DND-41 (cell line): Measurements from ENCODE around the gene SERPING1.
A peak's percentile ranks its signal among the peaks of the same experiment; 100 is the strongest.

Experiments used
- ATAC-seq: fragments of 200-7000 bp; cut with Tn5 transposase; 3 replicates; pipeline ENCODE4 v1.9.1; 2021; ENCODE audit warnings: low read depth; ENCODE audit not compliant: insufficient read depth
- DNase-seq: peaks from one replicate; pipeline ENCODE4 v3.0.0-alpha.2; 2020
- H2AFZ ChIP-seq: 2 replicates; pipeline ENCODE4 v1.6.0; 2012; ENCODE audit warnings: low read depth, low read length
- H3K27ac ChIP-seq: 2 replicates; pipeline ENCODE4 v1.5.1; 2012; ENCODE audit warnings: low read length, inconsistent platforms
- H3K27me3 ChIP-seq: fragments of 200-600 bp; sonication (generic); 2 replicates; pipeline ENCODE4 v1.6.0; 2012; ENCODE audit warnings: low read length, mild to moderate bottlenecking, inconsistent platforms; ENCODE audit not compliant: insufficient read depth, poor library complexity
- H3K36me3 ChIP-seq: 2 replicates; pipeline ENCODE4 v1.5.1; 2012; ENCODE audit warnings: low read length, inconsistent platforms; ENCODE audit not compliant: insufficient read depth
- H3K4me1 ChIP-seq: 2 replicates; pipeline ENCODE4 v1.5.1; 2012; ENCODE audit warnings: mild to moderate bottlenecking, low read length; ENCODE audit not compliant: insufficient read depth
- H3K4me2 ChIP-seq: 2 replicates; pipeline ENCODE4 v1.6.0; 2012; ENCODE audit warnings: mild to moderate bottlenecking, moderate library complexity, low read length, inconsistent platforms; ENCODE audit not compliant: insufficient read depth
- H3K4me3 ChIP-seq, 2 experiments: fragments of 200-600 bp in 1 of 2; shearing (Covaris generic) in 1 of 2; 2 replicates each; pipeline ENCODE4 v1.5.1; 2012 to 2016; ENCODE audit warnings: inconsistent platforms in 2 of 2, low read length in 2 of 2, mild to moderate bottlenecking in 2 of 2, low read depth in 1 of 2, moderate library complexity in 1 of 2
- H3K79me2 ChIP-seq: 2 replicates; pipeline ENCODE4 v1.6.0; 2012; ENCODE audit warnings: low read length, inconsistent platforms; ENCODE audit not compliant: insufficient read depth
- H3K9ac ChIP-seq: 2 replicates; pipeline ENCODE4 v1.6.0; 2012; ENCODE audit warnings: low read depth, mild to moderate bottlenecking, inconsistent platforms, low read length, moderate library complexity
- H3K9me3 ChIP-seq: 2 replicates; pipeline ENCODE4 v1.5.1; 2012; ENCODE audit warnings: low read length, moderate library complexity, mild to moderate bottlenecking, inconsistent platforms; ENCODE audit not compliant: insufficient read depth, severe bottlenecking
- H4K20me1 ChIP-seq: 2 replicates; pipeline ENCODE4 v1.6.0; 2012; ENCODE audit warnings: low read length; ENCODE audit not compliant: insufficient read depth
- EZH2 ChIP-seq: IDR thresholded peaks from 3 replicates; pipeline ENCODE4 v1.6.1; 2012; ENCODE audit warnings: borderline replicate concordance, low read depth, mild to moderate bottlenecking, moderate library complexity, low read length, inconsistent platforms; ENCODE audit not compliant: severe bottlenecking
- TF ChIP-seq, protein P1 (sequence below): IDR thresholded peaks from 2 replicates; pipeline ENCODE4 v1.5.1; 2012; ENCODE audit warnings: borderline replicate concordance, low read length, moderate library complexity, mild to moderate bottlenecking; ENCODE audit not compliant: poor library complexity, severe bottlenecking; ENCODE audit errors: extremely low read depth

The SERPING1 gene

DNA sequence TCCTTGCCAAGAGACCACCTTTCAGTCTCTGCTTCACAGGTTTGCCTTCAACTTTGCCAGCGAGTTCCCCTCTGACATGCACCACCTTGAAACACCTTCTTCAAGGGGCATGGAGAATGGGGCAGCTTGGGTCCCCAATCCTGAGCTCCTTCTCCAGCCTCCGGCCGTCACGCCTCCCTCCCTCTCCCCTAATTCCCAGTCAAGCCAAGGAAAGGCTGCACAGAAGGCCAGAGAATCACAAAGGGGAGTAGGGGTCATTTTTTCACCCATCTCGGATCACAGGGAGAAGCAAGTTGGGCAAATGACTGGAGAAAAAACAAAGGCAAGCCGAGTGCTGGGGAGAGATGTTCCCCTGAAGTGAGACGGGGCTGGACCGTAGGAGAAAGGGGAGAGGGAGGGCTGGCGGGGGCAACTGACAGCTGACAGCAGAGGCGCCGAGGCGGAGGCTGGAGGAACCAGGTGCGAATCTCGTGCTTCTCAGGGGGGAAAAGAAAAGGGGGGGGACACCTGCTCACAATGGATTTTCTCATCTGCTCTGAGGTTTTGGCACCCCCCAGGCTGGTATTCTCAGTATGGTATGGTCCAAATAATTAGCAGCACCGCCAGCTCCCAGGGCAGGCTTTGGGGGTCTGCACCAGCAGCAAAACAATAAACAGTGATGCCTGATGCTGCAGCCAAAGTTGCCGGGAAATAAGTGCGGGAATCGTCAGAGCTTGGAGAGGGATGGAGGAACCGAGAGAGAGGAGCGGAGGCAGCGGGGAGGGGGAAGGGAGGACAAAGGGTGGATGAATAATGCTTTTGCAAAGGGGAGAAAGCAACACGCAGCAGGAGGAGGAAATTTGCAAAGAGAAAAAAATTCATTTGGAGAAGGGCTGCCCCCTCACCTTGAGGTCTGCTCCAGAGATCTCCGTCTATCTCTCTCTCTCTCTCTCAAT is 51.6 kb downstream of the SERPING1 start:
- Histone ChIP-seq H3K9ac (peak overlapping the region; percentile 31), H3K27ac (no peak overlapping the region), H3K4me1 (peaks cover 54% of the 10 kb centered on the region), H3K36me3 (no peaks in the 10 kb centered on the region), H2AFZ (peak overlapping the region; percentile 37; the same call in 1 of the 2 replicates), H3K79me2 (no peaks in the 10 kb centered on the region), H3K9me3 (no peaks in the 10 kb centered on the region), H3K4me3 (peak overlapping the region in 1 of 2 experiments; percentile 45; a peak in 2 of 4 replicates), H3K4me2 (peak overlapping the region; percentile 65), H4K20me1 (no peaks in the 10 kb centered on the region), H3K27me3 (peaks cover 47% of the 10 kb centered on the region)
- peak; percentile 59 for DNase-seq
- TF ChIP-seq, protein P1, sequence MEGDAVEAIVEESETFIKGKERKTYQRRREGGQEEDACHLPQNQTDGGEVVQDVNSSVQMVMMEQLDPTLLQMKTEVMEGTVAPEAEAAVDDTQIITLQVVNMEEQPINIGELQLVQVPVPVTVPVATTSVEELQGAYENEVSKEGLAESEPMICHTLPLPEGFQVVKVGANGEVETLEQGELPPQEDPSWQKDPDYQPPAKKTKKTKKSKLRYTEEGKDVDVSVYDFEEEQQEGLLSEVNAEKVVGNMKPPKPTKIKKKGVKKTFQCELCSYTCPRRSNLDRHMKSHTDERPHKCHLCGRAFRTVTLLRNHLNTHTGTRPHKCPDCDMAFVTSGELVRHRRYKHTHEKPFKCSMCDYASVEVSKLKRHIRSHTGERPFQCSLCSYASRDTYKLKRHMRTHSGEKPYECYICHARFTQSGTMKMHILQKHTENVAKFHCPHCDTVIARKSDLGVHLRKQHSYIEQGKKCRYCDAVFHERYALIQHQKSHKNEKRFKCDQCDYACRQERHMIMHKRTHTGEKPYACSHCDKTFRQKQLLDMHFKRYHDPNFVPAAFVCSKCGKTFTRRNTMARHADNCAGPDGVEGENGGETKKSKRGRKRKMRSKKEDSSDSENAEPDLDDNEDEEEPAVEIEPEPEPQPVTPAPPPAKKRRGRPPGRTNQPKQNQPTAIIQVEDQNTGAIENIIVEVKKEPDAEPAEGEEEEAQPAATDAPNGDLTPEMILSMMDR: no peak
- peak; percentile 11 for TF ChIP-seq EZH2
- ATAC-seq: peak; percentile 40

DNA sequence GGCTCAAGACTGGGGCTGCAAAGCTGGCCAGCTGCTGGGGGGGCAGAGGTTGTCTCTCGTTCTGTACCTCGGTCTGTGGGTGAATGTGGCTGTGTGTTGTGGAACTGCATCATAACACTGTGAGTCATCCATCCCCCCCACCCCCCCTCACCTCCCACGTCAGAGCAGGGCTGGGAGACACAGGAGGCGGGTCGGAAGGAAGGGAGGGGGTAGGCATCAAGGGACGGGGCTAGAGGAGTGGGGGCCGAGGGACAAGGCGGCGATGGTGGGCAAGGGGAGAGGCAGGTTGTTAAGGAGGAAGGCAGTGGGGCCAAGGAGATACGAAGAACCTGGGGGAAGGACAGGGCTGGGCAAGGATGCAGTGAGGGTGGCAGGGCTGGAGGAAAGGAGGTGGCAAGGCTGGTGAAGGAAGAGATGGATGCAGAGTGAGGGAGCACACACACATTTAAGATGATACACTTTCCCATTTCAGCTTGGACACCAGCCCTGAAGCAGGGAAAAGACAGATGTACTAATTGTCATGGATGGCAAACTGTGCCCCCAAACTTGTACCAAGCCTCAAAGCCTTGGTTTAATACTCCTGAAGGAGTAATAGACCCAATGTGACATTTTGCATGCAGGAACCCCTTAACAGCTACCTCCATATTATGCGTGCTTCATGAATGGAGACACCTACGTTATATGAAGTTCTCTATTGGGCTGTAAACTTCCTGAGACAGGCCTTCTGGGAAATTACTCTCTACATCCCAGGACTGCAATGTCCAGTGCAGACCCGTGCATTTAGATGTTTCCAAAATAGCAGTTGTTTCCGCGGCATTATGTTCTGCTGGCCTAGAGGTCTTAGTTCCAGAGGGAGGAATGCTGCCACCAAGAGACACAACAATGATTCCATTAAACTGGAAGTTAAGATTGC is 52.6 kb downstream of the SERPING1 start, which contains the start of gene YPEL4:
Gene YPEL4 (minus strand): TSS at position 87 of the 913 bp plus-strand sequence. CDS start 2,805 bp downstream, outside the sequence.
- Histone ChIP-seq H3K27ac (no peak within 1 kb of the TSS), H3K27me3 (peaks cover 47% of the 10 kb centered on the region), H3K9ac (peak within 1 kb of the TSS; percentile 31), H3K4me3 (peak within 1 kb of the TSS in 1 of 2 experiments; percentile 46; a peak in 2 of 4 replicates), H3K79me2 (no peaks in the 10 kb centered on the region), H3K36me3 (no peaks in the 10 kb centered on the region), H3K4me1 (peaks cover 50% of the 10 kb centered on the region), H4K20me1 (no peaks in the 10 kb centered on the region), H2AFZ (peak within 1 kb of the TSS; percentile 43), H3K4me2 (peak within 1 kb of the TSS; percentile 65), H3K9me3 (no peaks in the 10 kb centered on the region)
- ATAC-seq (peak; percentile 71), DNase-seq (peak; percentile 63)
- TF ChIP-seq, protein P1: no peak
- TF ChIP-seq EZH2: no peak

DNA sequence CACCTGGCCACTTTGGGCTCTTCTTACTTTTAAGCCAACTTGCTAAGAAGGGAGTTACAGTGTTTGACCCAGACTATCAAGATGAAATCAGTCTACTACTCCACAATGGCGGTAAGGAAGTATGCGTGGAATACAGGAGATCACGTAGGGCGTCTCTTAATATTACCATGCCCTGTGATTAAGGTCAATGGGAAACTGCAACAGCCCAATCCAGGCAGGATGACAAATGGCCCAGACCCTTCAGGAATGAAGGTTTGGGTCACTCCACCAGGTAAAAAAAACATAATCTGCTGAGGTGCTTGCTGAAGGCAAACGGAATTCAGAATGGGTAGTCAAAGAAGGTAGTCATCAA is 53.2 kb downstream of the SERPING1 start:
- H3K4me1 ChIP-seq: peaks cover 50% of the 10 kb centered on the region
- H3K9ac ChIP-seq: no peak overlapping the region
- H2AFZ ChIP-seq: no peak overlapping the region
- no peak overlapping the region for H3K4me3 ChIP-seq
- no peak overlapping the region for H3K4me2 ChIP-seq
- no peak for ATAC-seq
- no peaks in the 10 kb centered on the region for H3K9me3 ChIP-seq
- no peaks in the 10 kb centered on the region for H3K36me3 ChIP-seq
- TF ChIP-seq, protein P1: no peak
- no peak for TF ChIP-seq EZH2
- DNase-seq: no peak
- peaks cover 45% of the 10 kb centered on the region for H3K27me3 ChIP-seq
- no peaks in the 10 kb centered on the region for H3K79me2 ChIP-seq
- H4K20me1 ChIP-seq: no peaks in the 10 kb centered on the region
- no peak overlapping the region for H3K27ac ChIP-seq
